Caco-2 (cell line): ENCODE results near the gene TRIB2. TPM values are rescaled to one million over a fixed set of nuclear protein-coding genes. Genes with fewer than 3 reads are reported as not detected.

ENCODE experiments used
- BruUV-seq: library from RNA; stranded (reverse); fragments of 400-500 nt; replicated peaks from 2 replicates; lab custom pipeline; 2021; lab: Mats Ljungman, UMichigan
- CTCF ChIA-PET: fragments of 300-600 bp; sonication (Branson Sonifier 250); formaldehyde crosslinking; loops from one replicate; lab custom pipeline; 2022; ENCODE audit warnings: antibody characterized with exemption; lab: Charles Lee
- POLR2A ChIA-PET: fragments of 300-600 bp; sonication (Branson Sonifier 250); formaldehyde crosslinking; loops from one replicate; lab custom pipeline; 2022; ENCODE audit warnings: antibody characterized with exemption; lab: Charles Lee
- DNase-seq, 2 experiments: peaks; one replicate each; pipeline versions ENCODE4 v3.0.0 to v3.0.0-alpha.2; 2020 to 2022
- H3K27me3 ChIP-seq: replicated peaks from 2 replicates; pipeline ENCODE4 v1.6.0; 2011; ENCODE audit warnings: low read length; ENCODE audit not compliant: control insufficient read depth, insufficient read depth
- H3K36me3 ChIP-seq: 2 replicates; pipeline ENCODE4 v1.5.1; 2011; ENCODE audit warnings: low read length; ENCODE audit not compliant: control insufficient read depth, insufficient read depth
- H3K4me1 ChIP-seq: fragments of 250-450 bp; sonication (Bioruptor Pico); 2 replicates; pipeline ENCODE4 v1.5.1; 2020; ENCODE audit warnings: mild to moderate bottlenecking
- H3K4me3 ChIP-seq: 2 replicates; pipeline ENCODE4 v1.5.1; 2011; ENCODE audit warnings: low read depth, mild to moderate bottlenecking, control low read depth, low read length
- H3K9me3 ChIP-seq: fragments of 250-450 bp; sonication (Bioruptor Pico); 2 replicates; pipeline ENCODE4 v1.5.1; 2020; ENCODE audit warnings: mild to moderate bottlenecking, moderate library complexity
- H3K27ac Mint-ChIP-seq: one replicate; pipeline ENCODE4 v1.8.0; 2022; ENCODE audit warnings: mixed read lengths; ENCODE audit not compliant: unreplicated experiment
- H3K27me3 Mint-ChIP-seq: one replicate; pipeline ENCODE4 v1.8.0; 2022; ENCODE audit warnings: mixed read lengths; ENCODE audit not compliant: insufficient read depth, unreplicated experiment
- H3K36me3 Mint-ChIP-seq: one replicate; pipeline ENCODE4 v1.8.0; 2022; ENCODE audit warnings: mild to moderate bottlenecking, mixed read lengths; ENCODE audit not compliant: insufficient read depth, unreplicated experiment
- H3K4me1 Mint-ChIP-seq: one replicate; pipeline ENCODE4 v1.8.0; 2022; ENCODE audit warnings: low read depth, mixed read lengths; ENCODE audit not compliant: unreplicated experiment
- H3K4me3 Mint-ChIP-seq: one replicate; pipeline ENCODE4 v1.8.0; 2022; ENCODE audit warnings: mild to moderate bottlenecking, moderate library complexity, mixed read lengths; ENCODE audit not compliant: unreplicated experiment
- H3K9me3 Mint-ChIP-seq: one replicate; pipeline ENCODE4 v1.8.0; 2022; ENCODE audit warnings: mixed read lengths; ENCODE audit not compliant: unreplicated experiment
- CTCF ChIP-seq, 2 experiments: fragments of 200-600 bp in 1 of 2; IDR thresholded peaks; 1 replicate in 1 of 2; 2 replicates in 1 of 2; pipeline versions ENCODE4 v1.5.1 to v1.8.0; 2011 to 2022; ENCODE audit warnings: antibody characterized with exemption in 1 of 2, control low read depth in 1 of 2, inconsistent platforms in 1 of 2, low read depth in 1 of 2, low read length in 1 of 2, mild to moderate bottlenecking in 1 of 2, moderate library complexity in 1 of 2; ENCODE audit not compliant: insufficient read depth in 1 of 2, severe bottlenecking in 1 of 2, unreplicated experiment in 1 of 2
- intact Hi-C: fragments of 100-400 bp; cut with micrococcal nuclease; formaldehyde crosslinking; loops from one replicate; pipeline ENCODE4 v1.10.0; 2022; ENCODE audit not compliant: unreplicated experiment
- total RNA-seq: library from RNA; stranded (reverse); gene quantifications from 2 replicates; pipeline ENCODE4 v1.2.3, GENCODE V29; 2022

TRIB2 gene
- total RNA-seq, 1 experiment from 2014 or later: 2.9 TPM

- DNase-seq: no peak
- Histone ChIP-seq H3K4me1 (no peaks in the 10 kb centered on the region), H3K36me3 (no peaks in the 10 kb centered on the region), H3K4me3 (no peak overlapping the region), H3K9me3 (no peaks in the 10 kb centered on the region), H3K27me3 (no peaks in the 10 kb centered on the region)
- H3K36me3 Mint-ChIP-seq: no peaks in the 10 kb centered on the region
- H3K9me3 Mint-ChIP-seq: peaks cover 7% of the 10 kb centered on the region
- no peaks in the 10 kb centered on the region for H3K4me1 Mint-ChIP-seq
- ChIA-PET POLR2A (no interaction called here), CTCF (interaction anchor here (0.6 kb wide), 1 partner anchor 9 kb away, joined by 8 read pairs; no protein-coding TSS in a partner anchor)
- no TSS peak for BruUV-seq
- H3K27ac Mint-ChIP-seq: no peak overlapping the region
- no peak overlapping the region for H3K4me3 Mint-ChIP-seq
- TF ChIP-seq CTCF (IDR thresholded peaks at IDR 0.05; ENCODE audit: insufficient read depth in 1 of 2, low read depth in 1 of 2, low read length in 1 of 2, severe bottlenecking in 1 of 2, unreplicated experiment in 1 of 2): no peak
- peaks cover 8% of the 10 kb centered on the region for H3K27me3 Mint-ChIP-seq
- intact Hi-C loops: no loop called here
These were observed 10.3 kb downstream of the TRIB2 start for GRCh38 chr2:12727065-12727464.

- CTCF ChIA-PET: interaction anchor here (0.6 kb wide), 1 partner anchor 10 kb away, joined by 8 read pairs; no protein-coding TSS in a partner anchor
- no peak for DNase-seq
- H3K4me3 ChIP-seq: no peak overlapping the region
- Mint-ChIP-seq H3K27ac (no peak overlapping the region), H3K9me3 (peaks cover 7% of the 10 kb centered on the region), H3K4me1 (no peaks in the 10 kb centered on the region), H3K36me3 (no peaks in the 10 kb centered on the region), H3K4me3 (no peak overlapping the region), H3K27me3 (peaks cover 8% of the 10 kb centered on the region)
- no peaks in the 10 kb centered on the region for H3K27me3 ChIP-seq
- no peaks in the 10 kb centered on the region for H3K9me3 ChIP-seq
- intact Hi-C loops: no loop called here
- H3K36me3 ChIP-seq: no peaks in the 10 kb centered on the region
- POLR2A ChIA-PET: no interaction called here
- TF ChIP-seq CTCF (IDR thresholded peaks at IDR 0.05; ENCODE audit: insufficient read depth in 1 of 2, low read depth in 1 of 2, low read length in 1 of 2, severe bottlenecking in 1 of 2, unreplicated experiment in 1 of 2): no peak
- no TSS peak for BruUV-seq
- no peaks in the 10 kb centered on the region for H3K4me1 ChIP-seq
These were observed 10.9 kb downstream of the TRIB2 start for GRCh38 chr2:12727641-12728040.

GRCh38 chr2:12728221-12728777 lies 11.6 kb downstream of the TRIB2 start:
- TF ChIP-seq CTCF (IDR thresholded peaks at IDR 0.05; ENCODE audit: insufficient read depth in 1 of 2, low read depth in 1 of 2, low read length in 1 of 2, severe bottlenecking in 1 of 2, unreplicated experiment in 1 of 2): no peak
- H3K36me3 ChIP-seq: no peaks in the 10 kb centered on the region
- Mint-ChIP-seq H3K9me3 (peaks cover 7% of the 10 kb centered on the region), H3K27me3 (peaks cover 8% of the 10 kb centered on the region), H3K27ac (no peak overlapping the region), H3K4me1 (no peaks in the 10 kb centered on the region), H3K4me3 (no peak overlapping the region), H3K36me3 (no peaks in the 10 kb centered on the region)
- H3K4me3 ChIP-seq: no peak overlapping the region
- no peak for DNase-seq
- BruUV-seq: no TSS peak
- H3K27me3 ChIP-seq: no peaks in the 10 kb centered on the region
- no peaks in the 10 kb centered on the region for H3K9me3 ChIP-seq
- POLR2A ChIA-PET: no interaction called here
- CTCF ChIA-PET: no interaction called here
- intact Hi-C loops: no loop called here
- no peaks in the 10 kb centered on the region for H3K4me1 ChIP-seq
